Posterior cingulate gyrus (tissue), 11 donors: ENCODE results near the gene RGS3.
A peak's percentile ranks its signal among the peaks of the same experiment; 100 is the strongest.

ENCODE experiments used
- DNase-seq, 10 donors: peaks; one replicate each; pipeline versions ENCODE4 v3.0.0 to v3.0.0-alpha.2; 2020 to 2021; ENCODE audit warnings: mixed read lengths in 3 of 10
- intact Hi-C: fragments of 100-400 bp; cut with DNase I; formaldehyde crosslinking; loops from one replicate; pipeline ENCODE4 v1.15.1; 2023

RGS3 gene

GRCh38 chr9:113525831-113526230 lies 62.3 kb downstream of the RGS3 start:
- intact Hi-C loops = no loop called here
- peak in 2 of 10 donors; percentile 68 to 78 for DNase-seq

DNA sequence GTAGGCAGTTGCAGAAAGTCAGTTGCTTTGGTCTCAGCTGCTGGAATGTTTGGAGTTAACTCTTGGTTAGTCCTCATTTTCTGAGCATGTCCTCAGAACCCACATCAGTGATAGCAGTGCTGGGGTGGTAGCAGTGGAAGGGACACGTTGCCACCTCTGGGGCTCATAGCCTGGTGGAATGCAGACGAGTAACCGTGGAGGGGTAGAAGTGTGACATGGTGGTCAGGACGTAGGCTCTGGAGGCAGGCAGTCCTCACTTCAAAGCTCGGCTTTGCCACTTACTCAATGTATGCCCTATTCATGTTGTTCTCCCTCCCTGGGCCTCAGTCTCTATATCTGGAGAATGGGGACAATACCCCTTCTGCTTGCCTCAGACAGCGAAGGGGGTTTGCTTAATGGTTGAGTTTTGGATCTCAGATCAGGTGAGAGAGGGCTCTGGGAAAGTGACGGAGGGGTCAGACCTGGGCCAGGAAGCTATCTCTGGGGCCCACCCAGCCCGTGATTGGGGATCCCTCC lies 62.8 kb downstream of the RGS3 start:
- intact Hi-C loops = no loop called here
- DNase-seq = peak in 1 of 10 donors; percentile 16

- intact Hi-C loops = no loop called here
- DNase-seq = peak in 2 of 10 donors; percentile 65 to 77
Observed at GRCh38 chr9:113526841-113527240, 63.3 kb downstream of the RGS3 start.

GRCh38 chr9:113528088-113528487 lies 64.6 kb downstream of the RGS3 start:
- DNase-seq = peak in 1 of 10 donors; percentile 73
- intact Hi-C loops = no loop called here

- intact Hi-C loops = no loop called here
- peak in 1 of 10 donors; percentile 50 for DNase-seq
Observed at GRCh38 chr9:113528811-113529210, 65.3 kb downstream of the RGS3 start.

GRCh38 chr9:113529336-113530009 lies 65.9 kb downstream of the RGS3 start:
- intact Hi-C loops = no loop called here
- peak in 2 of 10 donors; percentile 9 to 28 for DNase-seq

GRCh38 chr9:113530022-113530635 lies 66.6 kb downstream of the RGS3 start:
- DNase-seq = peak in 2 of 10 donors; percentile 3 to 49
- intact Hi-C loops = no loop called here

GRCh38 chr9:113530942-113531341 lies 67.4 kb downstream of the RGS3 start:
- no peak for DNase-seq

DNA sequence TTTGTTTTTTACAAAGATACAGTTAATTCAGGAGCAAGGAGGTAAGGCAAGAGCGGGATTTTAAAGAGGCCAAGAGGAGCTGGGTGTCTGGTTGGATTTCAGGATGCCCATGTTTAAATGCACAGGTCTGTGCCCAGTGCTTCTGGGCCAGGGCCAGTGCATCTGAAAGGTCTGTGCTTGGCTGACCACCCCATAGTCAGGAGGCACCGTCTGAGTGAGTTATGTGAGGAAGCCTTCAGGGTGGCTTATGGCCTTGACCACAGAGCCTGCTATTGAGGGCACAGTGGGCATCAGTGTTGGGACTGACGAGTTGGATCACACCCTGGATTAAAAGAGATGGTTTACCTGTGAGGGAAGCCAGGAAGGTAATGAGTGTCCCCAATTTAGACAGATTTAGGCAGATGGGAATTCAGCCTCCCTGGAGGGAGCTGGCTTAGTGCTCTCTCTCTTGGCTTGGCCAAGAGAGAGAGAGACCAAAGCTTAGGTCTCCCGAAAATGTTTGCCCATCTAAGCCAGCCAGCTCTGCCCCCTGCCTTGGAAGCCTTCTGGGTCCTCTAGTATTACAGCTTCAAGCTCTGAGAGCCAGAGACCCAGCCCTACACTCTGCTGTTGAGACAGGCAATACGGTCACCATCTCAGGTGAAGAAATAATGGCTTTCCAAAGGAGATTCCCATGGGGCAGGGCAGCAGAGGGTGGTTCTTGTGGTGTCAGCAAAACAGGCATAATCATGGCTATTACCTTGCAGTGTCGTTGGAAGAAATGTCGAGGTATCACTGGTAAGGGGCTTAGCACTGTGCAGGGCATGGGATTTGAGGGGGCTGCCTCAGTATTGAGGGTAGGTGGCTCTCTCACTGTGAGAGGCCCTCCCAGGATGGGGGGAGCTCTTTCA lies 68.6 kb downstream of the RGS3 start:
- intact Hi-C loops = no loop called here
- DNase-seq = peak in 1 of 10 donors; percentile 24

More at GRCh38 chr9:113530942-113531341, 67.4 kb downstream of the RGS3 start:
- intact Hi-C loops = no loop called here

DNA sequence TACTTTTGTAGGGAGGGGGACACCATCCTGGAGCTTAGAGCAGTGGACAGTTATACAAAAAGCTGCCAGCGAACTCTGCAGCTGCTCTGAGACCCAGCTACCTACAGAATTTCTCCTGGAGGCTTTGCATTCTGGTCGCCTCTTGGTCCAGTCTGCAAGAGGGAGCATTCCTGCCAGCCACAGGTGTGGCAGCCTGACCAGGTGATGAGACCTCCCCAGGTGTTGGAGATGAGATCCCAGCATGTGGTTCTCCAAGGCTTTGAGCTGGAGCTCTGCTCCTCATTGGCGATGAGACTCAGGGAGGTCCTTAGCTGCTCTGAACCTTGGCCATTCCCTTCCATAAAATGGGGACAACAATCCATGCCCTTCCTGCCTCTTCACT lies 69.3 kb downstream of the RGS3 start:
- peak in 1 of 10 donors; percentile 61 for DNase-seq
- intact Hi-C loops = no loop called here

DNA sequence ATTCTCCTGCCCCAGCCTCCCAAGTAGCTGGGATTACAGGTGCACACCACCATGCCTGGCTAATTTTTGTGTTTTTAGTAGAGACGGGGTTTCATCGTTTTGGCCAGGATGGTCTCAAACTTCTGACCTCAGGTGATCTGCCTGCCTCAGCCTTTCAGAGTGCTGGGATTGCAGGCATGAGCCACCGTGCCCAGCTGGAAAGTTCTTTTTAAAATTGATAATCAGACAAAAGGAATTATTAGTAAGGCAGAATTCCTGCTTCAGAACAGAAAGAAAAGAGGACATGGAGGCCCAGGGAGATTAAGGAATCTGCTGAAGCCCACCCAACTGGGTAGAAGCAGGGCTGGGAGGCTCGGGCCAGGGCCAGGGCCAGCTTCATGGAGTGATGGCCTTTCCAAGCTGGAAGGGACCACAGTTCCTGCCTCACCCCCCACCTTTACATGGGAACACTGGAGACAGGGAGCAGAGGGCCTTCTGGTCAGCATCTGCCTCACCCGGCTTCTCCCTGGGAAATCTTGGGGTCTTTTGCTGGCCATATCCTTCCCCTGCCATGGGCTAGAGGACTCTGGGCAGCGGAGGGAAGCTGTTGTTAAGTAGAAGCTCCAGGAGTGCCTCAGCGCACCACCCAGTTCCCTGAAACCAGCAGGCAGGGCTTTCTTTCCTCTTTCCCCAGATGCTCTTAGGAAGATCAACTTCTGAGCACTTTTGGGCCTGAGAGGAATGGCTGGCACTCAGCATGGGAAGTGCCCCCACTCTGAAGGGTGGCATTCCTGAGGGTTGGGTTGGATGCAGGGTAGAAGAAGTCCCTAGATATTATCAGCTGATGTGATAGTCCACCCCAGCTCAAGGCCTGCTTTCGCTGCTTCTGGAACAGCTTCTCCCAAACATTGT lies 70.1 kb downstream of the RGS3 start:
- DNase-seq = peak in 1 of 10 donors; percentile 48
- intact Hi-C loops = no loop called here

DNA sequence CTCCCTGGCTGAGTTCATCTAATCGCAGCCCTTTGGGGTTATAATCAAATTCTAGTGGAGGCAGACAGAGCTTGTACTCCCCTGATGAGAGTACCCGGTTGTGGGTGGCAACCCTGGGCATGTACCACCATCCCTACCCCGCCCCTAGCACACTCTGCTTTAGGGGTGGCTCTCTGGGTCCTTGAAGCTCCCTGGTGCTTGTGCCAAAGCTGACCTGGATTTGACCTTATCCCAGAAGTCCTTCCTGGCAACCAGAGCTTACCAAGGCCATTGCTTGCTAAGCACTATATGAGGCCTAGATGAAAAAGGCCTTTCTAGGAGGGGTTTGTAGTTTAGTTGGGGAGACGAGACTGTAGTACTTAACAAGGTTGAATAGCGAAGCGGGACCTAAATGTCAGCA lies 72.2 kb downstream of the RGS3 start:
- DNase-seq = peak in 1 of 10 donors; percentile 41
- intact Hi-C loops = loop anchor here (2.0 to 5.0 kb wide), 2 partner anchors 29 to 47 kb away; no protein-coding TSS in a partner anchor

DNA sequence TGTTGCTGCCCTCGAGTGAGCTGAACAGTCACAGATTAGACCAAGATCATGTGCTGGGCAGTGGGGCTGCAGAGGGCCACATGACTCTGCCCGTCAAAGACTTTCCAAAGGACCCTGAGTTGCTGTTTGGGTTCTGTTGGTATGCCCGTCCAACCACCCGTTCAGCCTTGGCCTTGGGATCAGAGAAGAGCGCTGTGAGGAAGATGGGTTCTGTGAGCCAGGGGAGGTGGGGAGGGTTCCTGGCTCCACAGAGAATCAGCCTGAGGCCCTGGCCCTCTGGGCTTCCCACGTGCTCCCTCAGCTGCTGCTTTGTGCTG lies 72.6 kb downstream of the RGS3 start:
- no peak for DNase-seq
- intact Hi-C loops = loop anchor here (2.0 to 5.0 kb wide), 2 partner anchors 29 to 46 kb away; no protein-coding TSS in a partner anchor

- intact Hi-C loops = loop anchor here (2.0 to 5.0 kb wide), 2 partner anchors 28 to 46 kb away; no protein-coding TSS in a partner anchor
Observed at GRCh38 chr9:113536483-113537228, 73.1 kb downstream of the RGS3 start.

GRCh38 chr9:113537229-113537810 lies 73.8 kb downstream of the RGS3 start:
- intact Hi-C loops = loop anchor here (2.0 to 5.0 kb wide), 2 partner anchors 27 to 45 kb away; no protein-coding TSS in a partner anchor
- DNase-seq = peak in 3 of 10 donors; percentile 14 to 82 (median 41)

More at GRCh38 chr9:113536483-113537228, 73.1 kb downstream of the RGS3 start:
- DNase-seq = peak; percentile 85 to 99 (median 93)

DNA sequence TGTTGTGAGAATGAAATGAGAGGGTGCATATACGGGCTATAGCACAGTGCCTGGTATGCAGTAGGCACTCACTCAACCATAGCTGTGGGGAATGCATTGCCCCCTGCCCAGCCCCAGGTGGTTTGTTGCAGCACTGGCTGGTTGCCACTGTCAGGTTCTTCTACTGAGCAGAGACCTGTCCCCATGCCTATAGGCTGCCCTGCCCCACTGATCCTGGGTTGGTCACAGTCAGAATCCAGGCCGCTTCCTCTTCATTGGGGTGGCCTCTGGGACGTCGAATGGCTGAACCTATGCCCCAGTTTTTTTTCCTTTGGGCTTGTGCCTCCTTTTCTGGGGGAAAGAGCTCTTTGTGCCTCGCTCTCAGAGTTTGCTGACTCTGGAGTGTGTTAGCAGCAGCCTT lies 74.6 kb downstream of the RGS3 start:
- DNase-seq = peak in 1 of 10 donors; percentile 61
- intact Hi-C loops = loop anchor here (5.0 kb wide), 1 partner anchor 44 kb away; no protein-coding TSS in a partner anchor

DNA sequence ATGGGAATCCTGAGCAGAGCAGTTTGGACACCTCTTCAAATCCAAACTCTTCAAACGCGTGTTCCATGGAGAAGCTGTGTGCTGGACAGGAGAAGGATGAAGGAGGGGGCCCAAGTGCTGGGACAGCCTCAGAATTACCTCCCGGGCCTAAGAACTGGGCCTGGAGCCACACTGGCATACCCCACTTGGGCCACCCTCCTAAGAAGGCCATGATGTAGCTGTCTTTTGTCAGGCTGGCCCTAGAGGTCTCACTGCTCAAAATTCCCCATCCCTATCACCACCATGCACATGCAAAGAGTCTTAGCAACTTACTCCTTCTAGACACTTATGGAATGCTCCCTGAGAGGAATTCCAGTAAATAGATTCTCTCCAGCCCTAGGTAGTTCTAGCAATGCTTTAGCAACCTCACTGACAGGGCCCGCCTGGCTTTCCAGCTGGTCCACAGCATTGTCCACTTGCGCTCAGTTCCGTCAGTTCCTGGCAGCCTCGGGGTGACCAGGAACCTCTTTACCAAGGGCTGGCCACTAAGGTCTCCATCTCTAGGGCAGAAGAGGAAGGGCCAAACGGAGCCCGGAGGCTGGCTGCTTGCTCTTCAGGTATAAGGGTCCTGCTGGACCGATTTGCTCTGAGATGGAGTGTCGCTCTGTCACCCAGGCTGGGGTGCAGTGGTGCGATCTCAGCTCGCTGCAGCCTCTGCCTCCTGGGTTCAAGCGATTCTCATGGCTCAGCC lies 75.3 kb downstream of the RGS3 start:
- intact Hi-C loops = loop anchor here (5.0 kb wide), 1 partner anchor 43 kb away; no protein-coding TSS in a partner anchor

DNA sequence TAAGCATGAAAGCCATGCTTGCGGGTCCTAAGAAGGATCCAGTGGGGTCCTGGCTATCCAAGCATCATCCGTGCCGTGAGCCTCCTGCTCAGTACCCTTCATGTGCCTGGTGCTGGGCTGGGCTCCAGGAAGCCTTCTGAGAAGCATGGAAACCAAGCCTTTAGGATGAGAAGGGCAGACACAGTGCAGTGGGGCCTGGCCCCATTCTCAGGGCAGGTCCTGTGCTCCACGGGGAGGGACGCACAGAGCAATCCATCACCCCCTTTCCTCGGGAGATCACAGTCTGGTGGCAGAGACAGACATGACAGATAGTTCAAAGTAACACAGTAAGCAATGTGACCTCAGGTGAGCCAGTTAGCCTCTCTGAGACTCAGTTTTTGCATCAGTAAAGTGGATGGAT lies 76.9 kb downstream of the RGS3 start:
- intact Hi-C loops = no loop called here
- DNase-seq = peak in 1 of 10 donors; percentile 81

More for the DNA sequence above, 75.3 kb downstream of the RGS3 start:
- DNase-seq = peak in 1 of 10 donors; percentile 85
